Tibial nerve (tissue), 3 donors: ENCODE data around the gene TENT4B.

Experiments
- POLR2A ChIP-seq, 2 donors: fragments of 450-650 bp; IDR thresholded peaks; one replicate each; pipeline ENCODE4 v1.6.1; 2017; ENCODE audit warnings: antibody characterized with exemption in 2 of 2, mild to moderate bottlenecking in 2 of 2, moderate library complexity in 2 of 2
- TF ChIP-seq, protein P1 (sequence below), 5 experiments: fragments of 200-600 bp in 3 of 5; fragments of 450-650 bp in 2 of 5; sonication (generic) in 3 of 5; IDR thresholded peaks; one replicate each; pipeline ENCODE4 v1.5.1; 2016 to 2019; ENCODE audit warnings: antibody characterized with exemption in 5 of 5, mild to moderate bottlenecking in 3 of 5, moderate library complexity in 2 of 5

DNA sequence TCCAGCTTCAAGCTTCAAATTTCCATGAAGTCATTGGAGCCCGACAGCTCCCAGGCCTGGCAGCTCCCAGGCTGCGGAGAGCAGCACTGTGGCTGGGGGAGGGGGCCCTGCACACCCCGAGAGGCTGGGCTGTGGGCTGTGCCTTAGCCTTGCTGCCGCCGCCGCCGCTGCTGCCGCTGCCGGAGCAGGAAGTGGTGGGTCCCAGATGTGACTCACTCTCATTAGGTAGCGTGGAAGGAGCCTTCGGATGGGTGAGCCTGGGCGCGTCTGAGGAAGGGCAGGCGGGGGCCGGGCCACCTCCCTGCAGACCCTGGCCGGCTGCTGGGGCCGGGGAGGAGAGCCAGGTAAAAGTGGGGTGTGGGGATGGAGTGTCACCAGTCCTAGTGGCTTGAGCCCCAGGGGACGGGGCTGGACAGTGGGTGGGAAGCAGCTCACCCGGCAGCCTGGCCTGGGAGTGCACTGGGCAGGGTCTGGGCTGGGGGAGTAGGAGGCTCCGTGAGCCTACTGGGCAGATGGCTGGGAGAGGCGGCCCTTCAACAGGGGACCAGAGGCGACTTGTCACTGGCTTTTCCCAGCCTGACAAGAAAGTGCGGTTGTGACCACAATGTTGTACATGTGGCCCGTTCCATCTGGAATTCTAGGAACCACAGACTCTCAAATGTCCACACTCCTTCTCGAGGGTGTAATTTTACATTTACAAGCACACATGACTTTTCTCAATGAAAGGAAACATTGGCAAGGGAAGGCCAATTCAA, 113.4 kb downstream of the TENT4B start, which contains the start of gene ADCY7:
- TF ChIP-seq, protein P1, sequence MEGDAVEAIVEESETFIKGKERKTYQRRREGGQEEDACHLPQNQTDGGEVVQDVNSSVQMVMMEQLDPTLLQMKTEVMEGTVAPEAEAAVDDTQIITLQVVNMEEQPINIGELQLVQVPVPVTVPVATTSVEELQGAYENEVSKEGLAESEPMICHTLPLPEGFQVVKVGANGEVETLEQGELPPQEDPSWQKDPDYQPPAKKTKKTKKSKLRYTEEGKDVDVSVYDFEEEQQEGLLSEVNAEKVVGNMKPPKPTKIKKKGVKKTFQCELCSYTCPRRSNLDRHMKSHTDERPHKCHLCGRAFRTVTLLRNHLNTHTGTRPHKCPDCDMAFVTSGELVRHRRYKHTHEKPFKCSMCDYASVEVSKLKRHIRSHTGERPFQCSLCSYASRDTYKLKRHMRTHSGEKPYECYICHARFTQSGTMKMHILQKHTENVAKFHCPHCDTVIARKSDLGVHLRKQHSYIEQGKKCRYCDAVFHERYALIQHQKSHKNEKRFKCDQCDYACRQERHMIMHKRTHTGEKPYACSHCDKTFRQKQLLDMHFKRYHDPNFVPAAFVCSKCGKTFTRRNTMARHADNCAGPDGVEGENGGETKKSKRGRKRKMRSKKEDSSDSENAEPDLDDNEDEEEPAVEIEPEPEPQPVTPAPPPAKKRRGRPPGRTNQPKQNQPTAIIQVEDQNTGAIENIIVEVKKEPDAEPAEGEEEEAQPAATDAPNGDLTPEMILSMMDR (IDR thresholded peaks at IDR 0.05), result no peak
- TF ChIP-seq POLR2A (IDR thresholded peaks at IDR 0.05), result no peak
